Stromal cell of bone marrow (primary cell): Measurements from ENCODE around the gene KDF1.
"Not testable (repeated sequence)": the region's sequence is repeated elsewhere in the genome, so short reads cannot be mapped to it uniquely, and the experiment has no call there.

Experiments used
- DNase-seq: peaks from one replicate; pipeline ENCODE4 v3.0.0-alpha.2; 2012; ENCODE audit warnings: low read depth

Gene KDF1

GRCh38 chr1:26994020-26994786, 33.9 kb upstream of the KDF1 start:
- no peak for DNase-seq

- DNase-seq: no peak
Measured at GRCh38 chr1:26993237-26994019, 33.2 kb upstream of the KDF1 start, which contains the start of gene TRNP1. TSS of gene TRNP1 (plus strand) at chr1:26993692. CDS start at chr1:26993787, 95 bp downstream.

- DNase-seq: no peak
Measured at GRCh38 chr1:26991310-26992116, 31.2 kb upstream of the KDF1 start.

DNA sequence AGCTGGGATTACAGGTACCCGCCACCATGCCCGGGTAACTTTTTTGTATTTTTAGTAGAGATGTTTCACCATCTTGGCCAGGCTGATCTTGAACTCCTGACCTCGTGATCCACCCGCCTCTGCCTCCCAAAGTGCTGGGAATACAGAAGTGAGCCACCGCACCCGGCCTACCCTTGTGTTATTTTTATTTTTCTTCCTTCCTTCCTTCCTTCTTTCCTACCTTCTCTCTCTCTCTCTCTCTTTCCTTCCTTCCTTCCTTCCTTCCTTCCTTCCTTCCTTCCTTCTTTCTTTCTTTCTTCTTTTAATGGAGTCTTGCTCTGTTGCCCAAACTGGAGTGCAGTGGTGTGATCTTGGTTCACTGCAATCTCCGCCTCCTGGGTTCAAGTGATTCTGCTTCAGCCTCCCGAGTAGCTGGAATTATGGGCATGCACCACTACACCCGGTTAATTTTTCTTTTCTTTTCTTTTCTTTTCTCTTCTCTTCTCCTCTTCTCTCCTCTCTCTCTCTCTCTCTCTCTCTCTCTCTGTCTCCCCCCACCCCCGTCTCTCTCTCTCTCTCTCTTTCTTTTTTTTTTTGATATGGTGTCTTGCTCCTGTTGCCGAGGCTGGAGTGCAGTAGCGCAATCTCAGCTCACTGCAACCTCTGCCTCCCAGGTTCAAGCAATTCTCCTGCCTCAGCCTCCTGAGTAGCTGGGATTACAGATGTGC, 29.3 kb upstream of the KDF1 start:
- not testable (repeated sequence) for DNase-seq

DNA sequence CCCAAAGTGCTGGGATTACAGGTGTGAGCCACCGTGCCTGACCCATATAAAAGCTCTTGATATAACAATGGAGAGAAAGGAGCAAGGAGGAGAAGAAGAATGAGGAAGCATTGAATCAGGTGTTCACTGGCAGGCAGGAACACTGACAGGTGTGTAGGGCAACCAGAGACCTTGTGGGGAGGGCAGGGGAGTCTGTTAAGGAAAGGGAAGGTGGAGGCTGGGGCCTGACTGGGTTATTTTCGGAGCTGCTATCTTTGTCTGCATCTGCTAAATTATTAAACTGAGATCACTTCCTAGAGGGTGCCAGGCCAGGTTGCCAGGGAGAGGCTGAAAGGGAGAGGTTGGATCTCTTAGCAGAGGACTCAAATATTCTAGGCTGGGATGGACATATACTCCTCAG, 26.4 kb upstream of the KDF1 start:
- DNase-seq: no peak

DNA sequence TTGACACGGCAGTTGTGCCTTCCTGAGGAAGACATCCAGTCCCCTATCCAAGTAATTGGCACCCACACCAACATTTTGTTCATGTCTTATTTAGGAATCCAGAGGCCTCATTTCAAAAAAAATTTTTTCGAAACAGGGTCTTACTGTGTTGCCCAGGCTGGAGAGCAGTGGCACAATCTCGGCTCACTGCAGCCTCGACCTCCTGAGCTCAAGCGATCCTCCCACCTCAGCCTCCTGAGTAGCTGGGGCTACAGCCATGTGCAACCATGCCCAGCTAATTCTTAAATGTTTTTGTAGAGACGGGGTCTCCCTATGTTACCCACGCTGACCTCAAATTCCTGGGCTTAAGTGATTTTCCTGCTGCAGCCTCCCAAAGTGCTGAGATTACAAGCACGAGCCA, 24.0 kb upstream of the KDF1 start:
- no peak for DNase-seq

DNA sequence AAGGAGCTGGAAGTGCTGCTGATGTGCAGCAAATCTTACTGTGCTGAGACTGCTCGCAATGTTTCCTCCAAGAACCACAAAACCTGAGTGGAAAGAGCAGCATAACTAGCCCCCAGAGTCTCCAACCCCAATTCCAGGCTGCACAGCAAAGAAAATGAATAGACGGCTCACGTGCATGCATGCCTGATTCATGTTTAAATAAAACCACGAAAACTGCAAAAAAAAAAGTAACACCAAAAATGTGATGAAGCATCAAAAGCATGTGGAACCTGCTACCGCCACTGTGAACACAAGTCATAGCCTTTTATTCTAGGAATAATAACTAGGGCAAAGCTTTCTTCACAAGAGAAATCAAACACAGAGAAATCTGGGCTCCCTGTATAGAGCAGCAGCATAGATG, 23.6 kb upstream of the KDF1 start:
- DNase-seq: no peak

- DNase-seq: no peak
Measured at GRCh38 chr1:26981146-26981846, 21.0 kb upstream of the KDF1 start.

DNA sequence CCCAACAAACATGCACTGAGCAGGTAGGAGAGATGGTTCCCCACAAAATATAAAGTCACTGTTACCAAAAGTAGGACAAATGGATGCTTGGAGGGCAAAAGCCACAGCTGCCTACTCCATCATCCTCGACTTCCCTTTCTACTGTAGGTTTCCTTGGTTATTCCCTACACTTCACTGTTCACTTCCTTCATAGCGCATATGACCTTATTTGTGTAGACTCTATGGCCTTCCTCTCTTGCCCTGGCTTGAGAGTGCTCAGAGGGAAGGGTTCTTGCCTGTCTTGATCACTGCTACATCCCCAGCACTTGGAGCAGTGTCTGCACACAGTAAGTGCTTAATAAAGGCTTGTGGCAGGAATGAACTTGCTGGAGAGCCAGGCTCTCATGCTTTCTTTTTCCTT, 18.6 kb upstream of the KDF1 start:
- no peak for DNase-seq

- no peak for DNase-seq
Measured at GRCh38 chr1:26976621-26977510, 16.6 kb upstream of the KDF1 start.

- DNase-seq: no peak
Measured at GRCh38 chr1:26972821-26973220, 12.6 kb upstream of the KDF1 start.

- DNase-seq: no peak
Measured at GRCh38 chr1:26972390-26972789, 12.1 kb upstream of the KDF1 start.

DNA sequence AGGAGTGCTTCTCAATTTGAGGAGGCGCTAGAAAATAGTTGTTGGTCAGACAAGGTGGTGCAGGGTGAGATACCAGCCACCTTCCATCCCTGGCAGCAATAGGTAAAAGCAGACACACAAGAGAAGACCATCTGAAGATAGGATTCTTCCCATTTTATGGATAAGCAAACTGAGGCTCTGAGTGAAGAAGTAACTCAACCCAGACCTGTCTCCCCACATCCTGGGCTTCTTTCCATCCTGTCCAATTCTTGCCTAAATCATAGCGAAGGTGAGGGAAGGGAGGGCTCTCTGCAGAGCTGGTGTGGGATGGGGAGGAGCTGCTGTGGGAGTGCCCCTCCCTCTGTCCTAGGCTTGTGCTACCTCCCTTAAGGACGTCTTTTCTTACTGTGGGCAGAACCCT, 11.3 kb upstream of the KDF1 start:
- DNase-seq: no peak

DNA sequence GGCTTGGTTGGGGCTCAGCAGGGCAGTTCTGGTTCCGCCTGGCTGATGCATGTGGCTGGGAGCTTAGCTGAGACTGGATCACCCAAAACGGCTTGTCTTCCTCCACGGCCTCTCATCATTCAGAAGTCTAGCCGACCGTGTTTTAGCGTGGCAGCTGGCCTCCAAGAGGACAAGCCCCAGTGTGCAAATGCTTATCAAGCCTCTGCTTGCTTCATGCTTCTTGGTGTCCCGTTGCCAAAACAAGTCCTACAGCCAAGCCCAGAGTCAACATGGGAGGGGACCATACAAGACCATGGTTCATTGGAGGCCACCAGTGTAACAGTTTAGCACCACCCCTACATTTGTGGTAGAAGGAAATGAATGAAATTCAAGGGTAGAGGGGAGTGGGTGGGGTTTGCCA, 10.5 kb upstream of the KDF1 start:
- DNase-seq: no peak

GRCh38 chr1:26965628-26966027, 5.4 kb upstream of the KDF1 start:
- no peak for DNase-seq

DNA sequence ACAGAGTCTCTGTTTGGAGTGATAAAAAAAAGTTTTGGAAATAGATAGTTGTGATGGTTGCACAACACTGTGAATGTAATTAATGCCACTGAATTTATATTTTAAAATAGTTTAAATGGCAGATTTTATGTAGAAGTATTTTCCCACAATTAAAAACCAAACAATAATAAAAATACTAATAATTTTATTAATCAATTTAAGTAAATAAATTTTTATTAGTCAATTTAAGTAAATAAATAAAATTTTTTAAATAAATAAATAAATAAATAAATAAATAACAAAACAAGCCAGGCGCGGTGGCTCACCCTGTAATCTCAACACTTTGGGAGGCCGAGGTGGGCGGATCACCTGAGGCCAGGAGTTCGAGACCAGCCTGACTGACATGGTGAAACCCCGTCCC, 4.9 kb upstream of the KDF1 start:
- DNase-seq: no peak

DNA sequence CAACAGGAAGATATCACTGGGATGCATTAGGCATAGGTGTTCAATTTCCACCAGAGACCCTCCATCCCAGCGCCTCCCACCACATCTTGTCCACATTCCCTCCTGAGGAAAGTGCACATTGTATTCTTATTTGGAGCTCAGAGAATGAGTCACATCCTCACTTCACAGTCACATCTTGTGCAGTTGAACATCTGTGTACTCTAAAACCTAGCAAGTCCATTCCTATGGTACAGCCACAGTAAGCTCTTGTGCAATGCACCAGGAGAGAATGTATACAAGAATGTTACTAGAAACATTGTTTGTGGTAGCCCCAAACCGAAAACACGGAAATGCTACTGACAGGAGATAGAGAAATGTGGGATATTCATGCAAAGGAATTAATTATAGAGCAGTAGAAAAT, 1.6 kb upstream of the KDF1 start:
- DNase-seq: no peak

DNA sequence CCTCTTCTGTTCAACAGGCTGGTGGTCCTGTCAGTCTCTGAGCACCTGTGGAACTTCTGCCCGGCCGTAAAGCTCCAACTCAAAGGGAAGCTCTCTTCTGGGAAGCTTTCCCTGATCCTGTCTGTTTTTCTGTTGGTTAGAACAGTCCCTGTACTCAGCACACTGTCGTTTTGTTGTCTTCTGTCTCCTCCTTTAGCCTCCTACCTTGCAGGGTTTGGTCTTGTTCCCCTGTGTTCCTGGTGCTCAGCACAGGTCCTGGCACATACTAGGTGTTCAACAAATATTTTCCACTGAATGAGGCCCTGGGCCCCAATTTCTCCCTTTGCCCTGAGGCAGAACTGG, 328 bp upstream of the KDF1 start:
- no peak for DNase-seq

GRCh38 chr1:26959270-26959669, 998 bp downstream of the KDF1 start:
- no peak for DNase-seq

- DNase-seq: no peak
Measured at GRCh38 chr1:26957306-26957705, 3.0 kb downstream of the KDF1 start.

GRCh38 chr1:26956321-26956720, 3.9 kb downstream of the KDF1 start:
- no peak for DNase-seq
